ENCODE results near the gene XKR7. TPM values are rescaled to one million over a fixed set of nuclear protein-coding genes. Genes with fewer than 3 reads are reported as not detected.

The XKR7 gene
- total RNA-seq, 6 experiments from 2014 or later: not detected

DNA sequence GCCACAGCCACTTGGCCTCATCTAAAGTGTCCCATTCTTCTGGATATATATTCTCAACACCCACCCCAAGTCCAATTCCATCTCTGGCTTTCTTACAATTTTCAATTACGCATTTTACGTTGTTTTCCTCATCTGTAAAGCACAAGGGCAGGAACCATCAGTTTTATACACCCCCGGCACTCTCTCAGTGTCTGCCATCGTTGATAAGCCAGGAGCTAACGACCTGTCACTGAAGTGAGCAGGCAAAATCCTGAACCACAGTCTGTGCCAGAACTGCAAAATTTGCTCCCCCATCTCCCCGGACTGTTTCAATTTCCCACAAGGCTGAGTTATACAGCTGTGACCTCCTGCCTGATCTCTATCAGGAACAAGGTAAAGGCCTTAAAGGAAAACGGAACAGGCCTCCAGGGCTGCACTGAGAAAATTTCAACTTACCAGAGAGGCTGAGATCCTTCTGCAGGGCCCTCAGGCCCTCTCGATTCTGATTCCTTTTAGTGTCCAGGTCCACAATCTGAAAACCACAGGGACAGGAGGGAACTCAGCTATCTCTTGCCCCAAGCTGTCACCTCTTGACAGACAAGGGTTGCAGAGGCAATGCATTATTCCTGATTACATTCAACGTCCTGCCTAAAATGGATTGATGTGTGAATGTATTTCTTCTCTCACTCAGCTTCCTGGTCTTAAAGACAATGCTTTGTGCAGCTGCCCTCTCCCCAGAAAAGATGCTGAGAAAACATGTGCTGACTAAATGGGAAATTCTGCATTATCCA is 17.9 kb upstream of the XKR7 start:
- TF ChIP-seq CTCF (IDR thresholded peaks at IDR 0.05): no peak
- no peak for TF ChIP-seq POLR2A (IDR thresholded peaks at IDR 0.05)
- ATAC-seq (no peak), DNase-seq (no peak)
- Histone ChIP-seq H3K9me3 (no peaks in the 10 kb centered on the region), H3K4me1 (peaks cover 0 to 11% (median 3%) of the 10 kb centered on the region in 4 donors), H3K27me3 (no peaks in the 10 kb centered on the region), H3K36me3 (peaks cover 4 to 40% (median 24%) of the 10 kb centered on the region in 4 donors), H3K4me3 (no peak overlapping the region), H3K27ac (no peak overlapping the region)
- intact Hi-C loops (cut with DNase I): loop anchor here (5.0 kb wide), 1 partner anchor 98 kb away; no protein-coding TSS in a partner anchor
- WGBS (ENCODE audit: insufficient coverage, low coverage, low lambda C conversion rate, missing lambda C conversion rate): 71% methylated on average over 6 of the region's 9 CpGs

DNA sequence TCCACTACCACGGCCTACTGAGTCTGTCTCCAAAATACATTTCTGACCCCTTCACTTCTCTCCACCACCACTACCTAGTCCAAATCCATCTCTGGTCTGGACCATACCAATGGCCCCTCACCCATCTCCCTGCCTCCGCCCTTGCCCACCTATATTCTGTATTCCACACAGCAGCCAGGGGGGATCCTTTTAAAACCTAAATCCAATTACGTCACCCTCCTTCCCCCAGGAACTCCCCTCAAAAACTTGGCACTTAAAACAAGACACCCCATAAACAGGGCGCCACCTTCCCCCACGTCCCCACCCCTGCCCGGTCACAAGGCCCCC is 16.8 kb upstream of the XKR7 start:
- no peak overlapping the region for H3K27ac ChIP-seq
- 1% methylated on average over 6 of the region's 6 CpGs for WGBS (ENCODE audit: insufficient coverage, low coverage, low lambda C conversion rate, missing lambda C conversion rate)
- H3K4me3 ChIP-seq: peak overlapping the region; percentile 97 to 99 (median 99)
- H3K9me3 ChIP-seq: no peaks in the 10 kb centered on the region
- ATAC-seq (no peak), DNase-seq (no peak)
- intact Hi-C loops (cut with DNase I): loop anchor here (5.0 kb wide), 1 partner anchor 99 kb away; no protein-coding TSS in a partner anchor
- peaks cover 4 to 31% (median 16%) of the 10 kb centered on the region in 4 donors for H3K36me3 ChIP-seq
- no peak for TF ChIP-seq POLR2A (IDR thresholded peaks at IDR 0.05)
- TF ChIP-seq CTCF (IDR thresholded peaks at IDR 0.05): no peak
- H3K27me3 ChIP-seq: no peaks in the 10 kb centered on the region
- H3K4me1 ChIP-seq: peaks cover 0 to 11% (median 3%) of the 10 kb centered on the region in 4 donors

DNA sequence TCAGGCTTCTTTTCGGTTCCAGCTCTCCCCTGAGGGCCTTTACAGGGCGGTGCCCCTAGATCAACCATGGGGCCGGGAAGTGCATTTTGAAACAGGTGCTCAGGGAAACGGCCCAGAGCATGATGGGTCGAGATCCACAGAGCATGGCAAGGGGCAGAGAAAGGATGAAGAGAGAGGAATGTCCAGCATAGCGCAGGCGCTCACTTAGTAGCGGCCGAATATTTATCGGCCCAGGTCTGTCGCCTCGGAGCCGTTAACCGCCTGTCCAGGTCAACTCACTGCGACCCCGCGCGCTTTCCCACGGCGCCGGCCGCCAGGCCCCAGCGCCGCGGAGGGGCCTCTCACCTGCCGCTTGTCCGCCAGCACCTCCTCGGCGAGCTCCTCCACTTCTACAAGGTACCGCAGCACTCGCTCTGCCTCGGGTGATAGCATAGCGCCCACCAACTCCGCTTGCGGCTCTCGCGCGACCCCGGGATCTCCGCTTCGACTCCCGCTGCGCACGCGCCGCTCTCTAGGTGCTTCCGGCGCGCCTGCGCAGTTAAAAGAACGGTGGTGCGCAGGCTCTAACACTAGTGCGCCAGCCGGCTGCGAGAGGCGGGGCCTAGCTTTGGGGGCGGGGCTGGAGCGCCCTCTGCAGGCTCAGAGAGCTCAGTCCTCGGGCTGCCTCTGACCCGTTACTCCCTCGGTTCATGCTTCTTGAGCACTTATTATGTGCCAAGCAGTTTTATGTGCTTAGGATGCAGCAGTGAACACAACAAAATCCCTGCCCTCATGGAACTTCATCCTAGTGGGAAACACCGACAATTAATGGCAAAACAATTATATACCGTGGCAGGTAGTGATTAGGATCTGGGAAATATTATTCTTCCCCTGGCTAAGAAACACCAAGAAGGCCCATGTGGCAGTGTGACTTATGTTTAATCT is 16.2 kb upstream of the XKR7 start, which contains the start of gene PDRG1:
Gene PDRG1 (minus strand): TSS at position 517 of the 924 bp plus-strand sequence. CDS start 85 bp downstream, at position 432.
- H3K27ac ChIP-seq: peak within 1 kb of the TSS; percentile 64 to 75 (median 69)
- peaks cover 0 to 11% (median 3%) of the 10 kb centered on the region in 4 donors for H3K4me1 ChIP-seq

More for the DNA sequence above, 16.2 kb upstream of the XKR7 start, which contains the start of gene PDRG1:
- TF ChIP-seq CTCF (IDR thresholded peaks at IDR 0.05) (peak; percentile 89 to 99 (median 98)), POLR2A (IDR thresholded peaks at IDR 0.05) (peak; percentile 62)
- peak; percentile 95 to 96 (median 95) for DNase-seq
- Histone ChIP-seq H3K9me3 (no peaks in the 10 kb centered on the region), H3K4me3 (peak within 1 kb of the TSS; percentile 97 to 99 (median 99)), H3K27me3 (no peaks in the 10 kb centered on the region), H3K36me3 (peaks cover 4 to 25% (median 12%) of the 10 kb centered on the region in 4 donors)
- peak; percentile 99 to 100 (median 99) for ATAC-seq
- intact Hi-C loops (cut with DNase I): loop anchor here (5.0 kb wide), 1 partner anchor 99 kb away; no protein-coding TSS in a partner anchor
- 0% methylated on average over 30 of the region's 63 CpGs for whole genome bisulfite sequencing (ENCODE audit: insufficient coverage, low coverage, low lambda C conversion rate, missing lambda C conversion rate)

Data from right lobe of liver (tissue), 6 donors.